A549 (cell line): ENCODE results near the gene AFF3.

ENCODE experiments used
- CHD2 ChIP-seq: fragments of 150-350 bp; IDR thresholded peaks from 2 replicates; pipeline ENCODE4 v1.6.1; 2014; ENCODE audit warnings: low read length; ENCODE audit not compliant: partially characterized antibody
- HDAC2 ChIP-seq: fragments of 200-600 bp; sonication (generic); IDR thresholded peaks from 2 replicates; pipeline ENCODE4 v1.6.1; 2016
- JUN ChIP-seq, 2 experiments: fragments of >200 bp; sonication (Bioruptor Twin); formaldehyde crosslinking; IDR thresholded peaks; 2 replicates in 1 of 2; 3 replicates in 1 of 2; pipeline ENCODE4 v1.6.1; 2016 to 2017
- NR3C1 ChIP-seq: fragments of >200 bp; sonication (Bioruptor Twin); formaldehyde crosslinking; IDR thresholded peaks from 3 replicates; pipeline ENCODE4 v1.6.1; 2017
- POLR2A ChIP-seq: IDR thresholded peaks from 2 replicates; pipeline ENCODE4 v1.6.1; 2012; ENCODE audit warnings: mild to moderate bottlenecking, low read length
- RAD21 ChIP-seq, 2 experiments: fragments of >200 bp in 1 of 2; sonication (Bioruptor Twin) in 1 of 2; formaldehyde crosslinking in 1 of 2; IDR thresholded peaks in 1 of 2; conservative IDR thresholded peaks in 1 of 2; 2 replicates in 1 of 2; 3 replicates in 1 of 2; pipeline ENCODE4 v1.6.1; 2012 to 2018; ENCODE audit warnings: inconsistent platforms in 1 of 2
- RNF2 ChIP-seq: fragments of 200-600 bp; sonication (generic); IDR thresholded peaks from 2 replicates; pipeline ENCODE4 v1.6.1; 2016; ENCODE audit warnings: low read depth, mild to moderate bottlenecking, antibody characterized with exemption, moderate library complexity, borderline replicate concordance
- ZSCAN20 ChIP-seq: fragments of 250-450 bp; sonication (Bioruptor Pico); IDR thresholded peaks from 2 replicates; pipeline ENCODE4 v1.8.0; 2022; ENCODE audit warnings: mild to moderate bottlenecking, moderate library complexity
- TF ChIP-seq, protein P1 (sequence below): fragments of >200 bp; sonication (Bioruptor Twin); formaldehyde crosslinking; IDR thresholded peaks from 3 replicates; pipeline ENCODE4 v1.5.1; 2016
- TF ChIP-seq, protein P2 (sequence below): IDR thresholded peaks from 2 replicates; pipeline ENCODE4 v1.6.1; 2012
- TF ChIP-seq, protein P3 (sequence below): IDR thresholded peaks from 2 replicates; pipeline ENCODE4 v1.6.1; 2012

DNA sequence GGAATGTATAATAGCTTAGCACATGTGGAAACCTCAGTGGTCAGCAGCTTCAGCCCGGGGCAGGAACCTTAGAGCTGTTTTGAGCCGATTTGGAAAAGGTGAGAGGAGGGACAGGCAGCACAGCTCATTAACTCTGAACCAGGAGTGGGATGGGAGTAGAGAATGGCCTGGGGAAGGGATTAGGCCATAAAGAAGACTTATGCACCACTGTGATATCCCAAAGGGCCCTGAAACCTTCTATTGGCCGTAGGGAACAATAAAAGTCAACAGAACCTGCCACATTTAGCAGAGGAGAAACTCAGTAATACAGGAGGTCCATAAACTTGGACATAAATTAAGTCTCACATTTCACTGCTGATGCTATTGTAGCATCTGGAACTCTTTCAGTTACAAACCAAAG, 528.4 kb downstream of the AFF3 start:
- TF ChIP-seq, protein P1, sequence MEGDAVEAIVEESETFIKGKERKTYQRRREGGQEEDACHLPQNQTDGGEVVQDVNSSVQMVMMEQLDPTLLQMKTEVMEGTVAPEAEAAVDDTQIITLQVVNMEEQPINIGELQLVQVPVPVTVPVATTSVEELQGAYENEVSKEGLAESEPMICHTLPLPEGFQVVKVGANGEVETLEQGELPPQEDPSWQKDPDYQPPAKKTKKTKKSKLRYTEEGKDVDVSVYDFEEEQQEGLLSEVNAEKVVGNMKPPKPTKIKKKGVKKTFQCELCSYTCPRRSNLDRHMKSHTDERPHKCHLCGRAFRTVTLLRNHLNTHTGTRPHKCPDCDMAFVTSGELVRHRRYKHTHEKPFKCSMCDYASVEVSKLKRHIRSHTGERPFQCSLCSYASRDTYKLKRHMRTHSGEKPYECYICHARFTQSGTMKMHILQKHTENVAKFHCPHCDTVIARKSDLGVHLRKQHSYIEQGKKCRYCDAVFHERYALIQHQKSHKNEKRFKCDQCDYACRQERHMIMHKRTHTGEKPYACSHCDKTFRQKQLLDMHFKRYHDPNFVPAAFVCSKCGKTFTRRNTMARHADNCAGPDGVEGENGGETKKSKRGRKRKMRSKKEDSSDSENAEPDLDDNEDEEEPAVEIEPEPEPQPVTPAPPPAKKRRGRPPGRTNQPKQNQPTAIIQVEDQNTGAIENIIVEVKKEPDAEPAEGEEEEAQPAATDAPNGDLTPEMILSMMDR: no peak
- no peak for TF ChIP-seq ZSCAN20
- no peak for TF ChIP-seq RNF2
- TF ChIP-seq CHD2: no peak
- TF ChIP-seq, protein P2, sequence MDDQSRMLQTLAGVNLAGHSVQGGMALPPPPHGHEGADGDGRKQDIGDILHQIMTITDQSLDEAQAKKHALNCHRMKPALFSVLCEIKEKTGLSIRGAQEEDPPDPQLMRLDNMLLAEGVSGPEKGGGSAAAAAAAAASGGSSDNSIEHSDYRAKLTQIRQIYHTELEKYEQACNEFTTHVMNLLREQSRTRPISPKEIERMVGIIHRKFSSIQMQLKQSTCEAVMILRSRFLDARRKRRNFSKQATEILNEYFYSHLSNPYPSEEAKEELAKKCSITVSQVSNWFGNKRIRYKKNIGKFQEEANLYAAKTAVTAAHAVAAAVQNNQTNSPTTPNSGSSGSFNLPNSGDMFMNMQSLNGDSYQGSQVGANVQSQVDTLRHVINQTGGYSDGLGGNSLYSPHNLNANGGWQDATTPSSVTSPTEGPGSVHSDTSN: no peak
- TF ChIP-seq, protein P3, sequence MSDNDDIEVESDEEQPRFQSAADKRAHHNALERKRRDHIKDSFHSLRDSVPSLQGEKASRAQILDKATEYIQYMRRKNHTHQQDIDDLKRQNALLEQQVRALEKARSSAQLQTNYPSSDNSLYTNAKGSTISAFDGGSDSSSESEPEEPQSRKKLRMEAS: no peak
- no peak for TF ChIP-seq HDAC2
- no peak for TF ChIP-seq JUN (IDR thresholded peaks at IDR 0.05)
- TF ChIP-seq POLR2A: no peak
- TF ChIP-seq RAD21 (conservative IDR thresholded peaks at IDR 0.05 in 1 of 2, IDR thresholded peaks at IDR 0.05 in 1 of 2): no peak
- no peak for TF ChIP-seq NR3C1
